Stimulated activated CD8-positive, alpha-beta memory T cell treated with anti-CD3 and anti-CD28 coated beads, Interleukin-15, amount 100 ng/mL, for 48 hours (primary cell): ENCODE results near the gene NALCN.

ENCODE experiments used
- DNase-seq, 2 donors: peaks; one replicate each; pipeline ENCODE4 v3.0.0-alpha.2; 2020; ENCODE audit warnings: low read depth in 2 of 2

The NALCN gene

DNA sequence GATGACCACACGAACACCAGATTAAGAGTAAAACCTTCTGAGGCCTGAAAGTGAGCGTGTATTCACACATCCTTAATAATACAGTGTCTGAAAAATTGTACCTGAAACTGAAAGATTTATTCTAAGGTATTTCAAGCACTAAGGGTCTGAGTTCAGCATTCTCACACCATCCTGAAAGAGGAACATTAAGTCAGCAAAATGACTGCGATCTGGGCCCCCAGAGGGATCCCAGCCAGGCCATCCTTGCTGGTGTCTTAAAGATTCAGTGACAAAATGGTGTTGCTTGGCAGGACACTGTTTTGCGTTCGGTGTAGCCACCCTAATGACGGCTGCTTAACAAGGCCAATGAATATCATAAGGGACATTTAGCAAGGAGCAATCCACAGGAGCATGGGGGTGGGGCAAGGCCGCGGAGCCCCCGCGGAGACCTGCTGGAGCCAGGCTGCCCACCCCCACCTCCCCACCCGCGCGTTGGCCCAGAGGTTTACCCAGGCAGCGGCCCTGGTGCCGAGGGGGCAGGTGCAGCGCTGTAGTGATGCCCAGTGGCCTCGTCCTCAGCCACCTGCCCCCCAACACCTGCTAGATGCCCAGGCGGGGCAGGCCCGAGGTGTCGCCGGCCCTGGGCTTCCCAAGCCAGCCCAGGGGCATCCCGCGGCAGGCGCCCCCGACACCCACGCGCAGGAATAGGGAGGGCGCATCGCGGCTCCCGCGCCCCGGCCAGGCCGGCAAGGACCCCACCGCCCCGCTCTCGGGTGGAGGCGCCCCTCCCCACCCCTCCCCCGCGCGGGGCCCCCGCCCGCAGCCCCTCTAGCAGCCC lies 742 bp downstream of the NALCN start:
- DNase-seq = no peak

GRCh38 chr13:101412076-101412475 lies 4.2 kb downstream of the NALCN start:
- DNase-seq = no peak

DNA sequence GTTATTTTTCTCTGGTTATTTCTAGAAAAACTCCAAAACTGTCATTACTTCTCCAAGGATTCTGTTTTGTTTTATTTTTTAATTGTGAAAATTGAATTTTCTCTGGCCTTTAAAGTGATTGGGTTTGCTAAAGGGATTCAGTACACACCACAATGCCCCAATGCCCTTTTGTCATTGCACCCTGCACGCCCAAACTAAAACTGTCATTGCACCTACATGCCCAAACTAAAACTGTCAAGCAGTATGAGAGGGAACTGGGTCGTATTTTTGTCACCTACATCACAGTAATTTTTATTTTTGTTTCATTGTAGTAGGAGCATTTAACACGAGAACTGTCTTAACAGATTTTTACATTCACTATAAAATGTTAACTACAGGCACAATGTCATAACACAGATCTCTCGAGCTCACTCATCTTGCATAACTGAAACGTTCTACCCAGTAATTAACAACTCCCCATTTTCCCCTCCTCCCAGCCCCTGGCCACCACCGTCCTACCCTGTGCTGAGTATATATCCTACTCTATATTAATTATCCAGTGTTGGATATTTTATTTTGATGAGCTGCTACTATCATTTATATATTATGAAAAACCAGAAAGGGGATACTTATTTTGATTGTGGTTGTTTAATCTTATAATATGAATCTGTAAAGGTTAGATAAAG lies 7.2 kb downstream of the NALCN start:
- no peak for DNase-seq

DNA sequence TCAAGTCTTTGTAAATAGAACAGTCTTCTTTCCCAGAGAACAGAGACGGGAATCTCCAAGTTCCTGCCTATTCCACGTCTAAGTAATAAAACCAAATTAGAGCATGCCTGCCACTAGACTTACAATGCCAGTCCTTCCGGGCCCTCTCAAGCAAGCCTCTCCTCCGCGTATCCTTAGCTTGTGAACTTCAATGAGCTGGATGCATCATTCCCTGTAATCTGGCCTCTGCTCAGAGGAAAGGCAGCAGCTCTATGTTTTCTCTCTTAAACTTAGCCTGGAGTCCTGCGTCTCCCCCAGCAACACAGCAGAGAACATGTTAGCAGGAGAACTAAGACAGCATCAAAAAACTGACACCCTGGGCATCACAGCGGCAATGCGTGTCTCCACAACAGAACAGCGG lies 8.2 kb downstream of the NALCN start:
- DNase-seq = no peak

DNA sequence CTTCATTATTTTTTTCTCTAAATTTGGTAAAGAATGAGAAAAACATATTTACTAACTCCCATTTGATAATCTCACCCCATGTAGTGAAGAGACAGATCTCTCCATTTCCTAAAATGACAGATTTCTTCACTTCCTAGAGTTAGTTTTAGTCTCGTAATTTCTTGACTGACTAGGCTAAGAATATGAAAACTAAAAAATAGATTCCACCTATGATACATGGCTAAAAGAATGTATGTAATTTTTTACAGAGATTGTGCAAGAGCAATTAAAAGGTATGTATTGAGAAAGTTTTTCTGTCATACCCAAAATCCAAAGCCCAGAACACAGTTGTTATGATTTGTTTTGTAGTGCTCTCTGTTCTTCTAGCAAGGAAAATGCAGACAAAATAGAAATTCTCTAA lies 9.5 kb downstream of the NALCN start:
- DNase-seq = no peak

- DNase-seq = no peak
These were observed 15.1 kb downstream of the NALCN start for GRCh38 chr13:101401196-101401595.

DNA sequence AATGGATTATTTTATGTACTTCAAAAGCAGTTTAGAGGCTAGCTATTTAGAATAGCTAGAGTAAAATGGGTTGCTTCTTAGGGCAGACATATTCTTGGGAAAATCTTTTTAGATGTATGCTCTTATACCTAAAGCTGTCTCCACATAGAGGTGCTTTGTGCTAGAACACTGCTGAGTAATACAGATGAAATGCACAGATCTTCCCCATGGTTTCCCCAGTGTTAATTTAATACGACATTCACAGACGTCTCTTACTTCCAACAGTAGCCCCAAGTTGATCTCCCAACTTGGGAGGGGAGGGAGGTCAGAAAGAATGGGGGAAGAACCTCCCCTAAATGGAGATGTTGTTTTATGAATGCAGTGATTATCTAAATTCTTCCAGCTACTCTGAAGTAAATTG lies 16.9 kb downstream of the NALCN start:
- no peak for DNase-seq

DNA sequence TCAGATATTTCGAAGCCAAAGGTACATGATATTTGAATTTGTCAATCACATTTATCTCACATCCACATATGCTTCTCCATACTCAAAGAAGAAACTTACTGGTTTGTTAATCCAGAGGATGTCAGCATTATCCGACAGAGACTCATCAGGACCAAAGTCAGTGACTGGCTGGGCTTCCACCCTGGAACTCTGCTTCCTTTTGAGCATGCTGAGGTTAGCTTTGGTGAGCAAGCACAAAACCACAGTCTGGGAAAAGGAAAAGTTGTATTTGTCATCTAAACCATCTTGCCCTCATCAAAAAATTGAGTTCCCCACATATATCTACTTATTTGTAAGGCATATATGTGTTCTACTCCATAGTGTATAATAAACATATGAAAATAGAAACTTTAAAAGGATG lies 17.4 kb downstream of the NALCN start:
- DNase-seq = no peak

DNA sequence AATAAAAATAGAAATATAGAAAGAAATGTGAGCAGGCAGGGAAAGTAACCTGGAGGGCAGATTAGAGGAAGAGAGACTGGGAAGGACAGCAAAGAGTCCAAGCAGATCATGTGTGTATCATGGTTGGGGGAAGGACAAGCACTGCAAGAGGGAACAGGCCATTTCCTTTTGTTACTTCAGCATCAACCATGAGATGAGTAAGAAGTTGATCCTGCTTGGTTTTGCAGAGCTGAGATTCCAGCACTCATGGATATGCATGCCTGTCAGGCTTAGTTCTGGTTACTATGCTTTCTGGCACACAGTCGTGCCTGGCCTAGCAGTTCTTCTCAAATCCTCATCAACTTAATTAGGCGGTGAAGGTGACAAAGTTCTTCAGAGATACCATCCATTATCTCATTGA lies 18.1 kb downstream of the NALCN start:
- no peak for DNase-seq

- DNase-seq = no peak
These were observed 18.6 kb downstream of the NALCN start for GRCh38 chr13:101397742-101398141.

DNA sequence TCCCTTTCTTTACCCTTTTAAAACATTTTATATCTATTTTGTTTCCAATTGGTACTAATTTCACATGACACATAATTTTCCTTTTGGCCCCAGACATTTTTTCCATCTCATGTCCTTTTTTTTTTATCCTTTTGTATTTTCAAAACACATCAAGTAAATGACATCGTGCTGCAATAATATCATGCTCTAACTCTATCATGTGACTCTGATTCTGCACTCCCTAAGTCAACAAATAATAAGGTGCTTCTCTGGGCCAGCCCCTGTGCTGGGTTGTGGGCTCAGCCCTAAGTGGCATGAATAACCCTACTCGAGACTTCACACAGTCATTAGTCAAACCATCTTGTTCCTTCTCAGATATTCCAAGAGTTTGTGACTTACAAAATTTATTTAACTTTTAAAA lies 21.7 kb downstream of the NALCN start:
- DNase-seq = no peak

DNA sequence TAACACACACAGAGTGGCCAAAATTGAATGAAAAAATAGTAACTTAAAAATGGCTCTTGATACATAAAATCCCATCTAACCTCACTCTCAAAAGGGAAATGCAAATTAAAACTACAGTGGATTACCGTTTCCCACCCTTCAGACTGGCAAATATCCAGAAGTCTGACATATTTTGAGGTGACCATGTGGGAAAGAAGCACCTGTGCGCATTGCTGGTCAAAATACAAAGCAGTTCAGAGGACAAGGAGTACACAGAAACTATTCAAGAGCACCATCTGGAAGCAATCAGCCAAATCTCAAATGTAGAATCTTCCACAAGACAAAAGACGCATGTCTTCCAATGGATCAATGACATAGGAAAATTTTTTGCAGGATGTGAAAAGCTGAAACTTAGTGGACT lies 23.2 kb downstream of the NALCN start:
- no peak for DNase-seq

DNA sequence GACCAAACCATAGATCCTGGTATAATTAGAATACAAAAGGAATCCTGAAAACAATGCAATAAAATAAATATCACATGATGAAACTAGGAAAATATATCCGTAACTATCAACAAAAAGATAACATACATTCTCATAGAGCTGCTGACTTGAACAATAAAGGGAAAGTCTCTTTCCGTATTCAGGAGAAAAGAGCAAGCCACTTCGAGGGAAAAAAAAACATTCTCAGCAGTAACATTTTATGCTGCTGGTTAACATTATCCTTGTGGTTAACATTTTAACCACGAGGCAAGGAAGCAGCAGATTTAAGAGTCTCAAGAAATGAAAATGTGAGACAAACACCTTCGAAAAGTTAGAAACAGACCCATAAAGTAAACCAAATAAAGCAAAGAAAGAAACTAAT lies 25.8 kb downstream of the NALCN start:
- DNase-seq = no peak

DNA sequence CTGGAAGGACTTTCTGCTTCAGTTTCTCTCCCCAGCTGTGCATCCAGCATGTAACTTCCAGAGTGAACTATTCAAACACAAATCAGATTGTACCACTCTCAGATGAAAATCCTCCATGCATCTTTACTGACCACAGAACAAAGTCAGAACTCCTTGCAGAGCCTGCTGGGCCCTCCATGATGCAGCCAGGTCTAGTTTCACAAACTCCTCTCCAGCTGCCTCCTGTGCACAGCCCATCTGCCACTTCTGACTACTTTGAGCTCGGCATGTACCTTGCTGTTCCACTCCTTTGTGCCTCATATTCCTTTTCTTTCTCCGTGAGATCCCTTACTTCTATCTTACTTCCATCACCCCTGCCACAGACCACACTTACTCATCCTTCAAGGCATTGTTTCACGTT lies 31.4 kb downstream of the NALCN start:
- no peak for DNase-seq

DNA sequence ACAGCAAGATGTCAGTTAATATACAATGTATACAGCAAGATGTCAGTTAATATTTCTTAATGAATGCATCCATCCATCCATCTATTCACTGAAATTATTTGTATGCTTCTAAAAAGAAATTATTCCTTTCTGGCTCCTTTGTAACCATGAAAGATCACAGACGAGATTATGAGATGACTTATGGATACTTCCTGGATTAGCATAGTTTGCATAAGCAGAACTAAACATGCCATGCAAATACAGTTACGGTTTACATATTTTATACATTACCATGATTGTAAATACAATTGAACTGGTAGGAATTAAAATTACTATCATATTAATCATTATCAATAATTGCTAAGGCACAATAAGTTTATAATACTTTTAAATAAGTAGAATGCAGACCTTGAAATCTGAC lies 32.7 kb downstream of the NALCN start:
- DNase-seq = no peak

DNA sequence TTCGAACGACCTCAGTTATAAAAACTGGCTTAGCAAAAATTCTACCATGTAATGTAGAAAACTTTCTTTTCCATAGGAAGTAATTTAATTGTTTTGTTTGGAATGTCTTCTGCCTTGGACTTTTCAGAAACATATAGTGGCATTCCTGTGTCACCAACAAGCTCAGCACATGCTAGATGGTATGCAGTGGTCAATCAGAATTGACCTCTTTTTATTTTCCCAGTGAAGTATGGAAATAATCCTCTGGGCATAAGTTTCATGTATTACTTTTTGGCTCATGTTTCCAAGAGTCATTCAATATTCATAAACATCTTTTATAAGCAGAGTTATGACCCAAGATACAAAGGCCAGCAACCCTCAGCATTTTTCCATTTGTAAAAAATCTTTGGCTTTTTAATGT lies 33.6 kb downstream of the NALCN start:
- no peak for DNase-seq

DNA sequence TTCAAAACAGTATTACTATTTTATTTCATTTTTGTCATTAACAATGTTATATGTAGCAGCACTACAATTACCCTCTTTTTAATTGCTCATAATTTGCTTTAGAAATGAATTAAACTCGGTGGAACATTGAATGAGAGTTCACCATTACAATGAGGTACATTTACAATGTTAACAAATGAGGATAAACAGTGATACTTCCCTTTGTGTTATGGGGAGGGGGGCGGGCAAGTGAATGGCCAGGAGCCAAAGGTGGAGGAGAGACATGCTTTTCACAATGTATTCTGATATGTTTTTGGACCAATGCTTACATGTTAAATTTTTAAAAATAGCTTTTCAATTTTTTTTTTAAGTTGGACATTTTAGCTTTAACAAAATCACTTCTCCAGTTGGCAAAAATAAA lies 34.2 kb downstream of the NALCN start:
- DNase-seq = no peak

- no peak for DNase-seq
These were observed 55.8 kb downstream of the NALCN start for GRCh38 chr13:101360525-101360924.

- DNase-seq = no peak
These were observed 61.4 kb downstream of the NALCN start for GRCh38 chr13:101354895-101355294.

DNA sequence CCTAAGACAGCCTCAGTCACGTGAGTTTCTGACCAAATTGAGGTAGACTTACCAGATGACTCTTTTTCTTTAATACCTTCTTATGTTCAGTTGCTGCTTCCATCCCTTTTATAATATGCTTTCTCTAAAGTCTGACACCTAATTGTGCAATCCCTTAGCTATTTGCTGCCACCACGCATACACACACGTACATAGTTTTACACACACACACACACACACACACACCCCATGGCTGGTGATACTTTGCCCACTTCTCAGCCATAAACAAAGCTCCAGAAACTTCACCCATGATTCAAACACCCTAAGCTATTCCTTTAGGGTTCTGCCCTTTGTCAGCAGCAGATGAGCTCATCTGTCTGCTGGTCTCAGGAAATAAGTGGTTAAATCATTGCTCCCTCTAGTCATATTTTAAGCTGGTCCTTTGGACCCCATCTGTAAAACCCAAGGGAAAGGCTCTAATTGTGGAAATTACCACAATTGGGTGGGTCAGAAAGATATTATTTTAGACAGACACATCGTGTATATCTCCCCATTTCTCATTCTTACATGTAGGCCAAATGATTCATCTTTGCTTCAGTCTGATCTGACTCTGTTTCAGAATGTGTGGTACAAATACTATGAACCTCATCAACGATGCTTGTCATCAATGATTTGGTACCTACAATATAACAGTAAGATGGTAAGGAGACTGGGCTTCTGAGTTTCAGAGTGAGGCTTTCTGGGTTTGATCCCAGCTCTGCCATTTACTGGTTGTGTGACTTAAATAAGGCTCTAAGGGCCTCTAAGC lies 69.2 kb downstream of the NALCN start:
- DNase-seq = no peak

- no peak for DNase-seq
These were observed 70.1 kb downstream of the NALCN start for GRCh38 chr13:101346161-101346560.

DNA sequence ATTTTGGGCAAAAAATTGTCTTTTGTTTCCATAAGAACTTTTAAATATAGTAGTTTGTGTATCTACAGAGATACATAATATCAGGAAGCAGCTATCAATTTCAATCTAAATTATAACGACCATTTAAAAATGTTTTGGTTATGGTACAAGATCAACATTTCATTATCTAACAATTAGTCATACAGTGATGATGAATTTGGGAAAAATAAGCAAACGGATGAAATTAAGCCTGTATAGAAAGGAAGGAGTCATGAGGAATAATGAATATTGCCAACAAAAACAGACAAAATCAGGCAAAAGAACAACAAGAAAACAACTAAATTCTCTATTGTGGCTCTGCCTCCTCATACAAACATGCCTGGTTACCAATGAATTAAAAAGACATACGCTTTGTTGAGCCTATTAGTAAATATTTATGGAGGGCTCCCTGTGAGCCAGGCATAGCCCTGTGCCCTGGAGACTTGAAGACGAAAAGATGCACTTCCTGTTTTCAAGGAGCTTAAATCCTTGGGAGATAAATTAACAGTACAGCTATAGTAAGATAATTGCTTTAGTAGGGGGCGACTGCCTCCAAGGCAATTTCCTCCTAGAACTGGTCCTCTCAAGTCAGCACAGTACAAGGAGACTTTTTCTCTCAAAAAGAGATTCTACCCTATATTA lies 73.0 kb downstream of the NALCN start:
- DNase-seq = no peak
